Osteocyte (in vitro differentiated cells): Measurements from ENCODE around the gene SPNS3. TPM values are rescaled to one million over a fixed set of nuclear protein-coding genes. Genes with fewer than 3 reads are reported as not detected.
A peak's percentile ranks its signal among the peaks of the same experiment; 100 is the strongest.

Experiments used
- DNase-seq: peaks from one replicate; pipeline ENCODE4 v3.0.0; 2021; ENCODE audit warnings: mixed read lengths; ENCODE audit not compliant: unreplicated experiment; ENCODE audit errors: extremely low spot score
- H3K27ac Mint-ChIP-seq: one replicate; pipeline ENCODE4 v1.8.0; 2021; ENCODE audit warnings: mild to moderate bottlenecking, mixed read lengths; ENCODE audit not compliant: unreplicated experiment
- H3K27me3 Mint-ChIP-seq: one replicate; pipeline ENCODE4 v1.8.0; 2021; ENCODE audit warnings: mixed read lengths; ENCODE audit not compliant: unreplicated experiment
- H3K36me3 Mint-ChIP-seq: one replicate; pipeline ENCODE4 v1.8.0; 2021; ENCODE audit warnings: mixed read lengths; ENCODE audit not compliant: unreplicated experiment
- H3K4me1 Mint-ChIP-seq: one replicate; pipeline ENCODE4 v1.8.0; 2021; ENCODE audit warnings: mixed read lengths; ENCODE audit not compliant: unreplicated experiment
- H3K4me3 Mint-ChIP-seq: one replicate; pipeline ENCODE4 v1.8.0; 2021; ENCODE audit warnings: mild to moderate bottlenecking, moderate library complexity, mixed read lengths; ENCODE audit not compliant: unreplicated experiment
- H3K9me3 Mint-ChIP-seq: one replicate; pipeline ENCODE4 v1.8.0; 2021; ENCODE audit warnings: mixed read lengths; ENCODE audit not compliant: unreplicated experiment
- total RNA-seq: library from RNA; stranded (reverse); gene quantifications from 2 replicates; pipeline ENCODE4 v1.2.1, GENCODE V29; 2021
- TF ChIP-seq, protein P1 (sequence below): fragments of 200-600 bp; sonication (generic); IDR thresholded peaks from 2 replicates; pipeline ENCODE4 v1.5.0; 2021; ENCODE audit warnings: antibody characterized with exemption, mild to moderate bottlenecking, moderate library complexity

SPNS3 gene
- total RNA-seq, 1 donor from 2014 or later = not detected

DNA sequence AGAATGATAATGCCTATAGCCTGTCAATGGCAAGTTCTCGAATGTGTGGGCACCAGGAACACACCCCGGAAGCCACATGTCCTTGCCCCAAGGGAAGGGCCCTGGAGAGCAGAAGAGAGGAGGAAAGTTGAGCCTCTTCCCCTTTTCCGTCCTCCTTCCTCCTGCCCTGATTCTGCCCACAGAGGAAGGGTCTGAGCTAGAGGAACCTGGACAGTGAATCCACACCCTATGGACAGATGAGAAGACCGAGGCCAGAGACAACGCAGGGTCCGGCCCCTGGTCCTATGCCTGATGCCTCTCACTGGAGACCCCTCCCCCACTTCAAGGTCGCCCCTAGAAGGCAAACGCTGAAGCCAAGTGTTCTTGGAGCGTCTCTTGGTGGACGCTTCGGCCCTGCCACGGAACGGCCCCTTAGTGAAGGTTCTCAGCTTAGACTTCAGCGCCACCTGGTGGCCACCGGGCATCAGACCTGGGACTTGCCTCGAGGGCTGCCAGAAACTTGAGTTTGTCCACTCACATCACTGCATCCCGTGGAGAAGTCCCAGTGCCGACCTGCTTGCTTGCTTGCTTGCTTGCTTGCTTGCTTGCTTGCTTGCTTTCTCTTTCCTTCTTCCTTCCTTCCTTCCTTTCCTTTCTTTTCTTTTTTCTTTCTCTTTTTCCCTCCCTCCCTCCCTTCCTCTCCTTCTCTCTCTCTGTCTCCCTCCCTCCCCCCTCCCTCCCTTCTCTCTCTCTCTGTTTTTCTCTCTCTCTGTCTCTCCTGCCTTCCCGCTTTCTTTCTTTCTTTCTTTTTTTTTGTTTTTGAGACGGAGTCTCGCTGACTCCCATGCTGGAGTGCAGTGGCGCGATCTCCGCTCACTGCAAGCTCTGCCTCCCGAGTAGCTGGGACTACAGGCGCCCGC lies 20.6 kb upstream of the SPNS3 start:
- peak; percentile 97 for DNase-seq
- H3K4me3 Mint-ChIP-seq = peak overlapping the region; percentile 26
- H3K27ac Mint-ChIP-seq = no peak overlapping the region
- peaks cover 4% of the 10 kb centered on the region for H3K4me1 Mint-ChIP-seq
- TF ChIP-seq, protein P1, sequence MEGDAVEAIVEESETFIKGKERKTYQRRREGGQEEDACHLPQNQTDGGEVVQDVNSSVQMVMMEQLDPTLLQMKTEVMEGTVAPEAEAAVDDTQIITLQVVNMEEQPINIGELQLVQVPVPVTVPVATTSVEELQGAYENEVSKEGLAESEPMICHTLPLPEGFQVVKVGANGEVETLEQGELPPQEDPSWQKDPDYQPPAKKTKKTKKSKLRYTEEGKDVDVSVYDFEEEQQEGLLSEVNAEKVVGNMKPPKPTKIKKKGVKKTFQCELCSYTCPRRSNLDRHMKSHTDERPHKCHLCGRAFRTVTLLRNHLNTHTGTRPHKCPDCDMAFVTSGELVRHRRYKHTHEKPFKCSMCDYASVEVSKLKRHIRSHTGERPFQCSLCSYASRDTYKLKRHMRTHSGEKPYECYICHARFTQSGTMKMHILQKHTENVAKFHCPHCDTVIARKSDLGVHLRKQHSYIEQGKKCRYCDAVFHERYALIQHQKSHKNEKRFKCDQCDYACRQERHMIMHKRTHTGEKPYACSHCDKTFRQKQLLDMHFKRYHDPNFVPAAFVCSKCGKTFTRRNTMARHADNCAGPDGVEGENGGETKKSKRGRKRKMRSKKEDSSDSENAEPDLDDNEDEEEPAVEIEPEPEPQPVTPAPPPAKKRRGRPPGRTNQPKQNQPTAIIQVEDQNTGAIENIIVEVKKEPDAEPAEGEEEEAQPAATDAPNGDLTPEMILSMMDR = peak; percentile 89
- H3K27me3 Mint-ChIP-seq = no peaks in the 10 kb centered on the region
- H3K36me3 Mint-ChIP-seq = no peaks in the 10 kb centered on the region
- H3K9me3 Mint-ChIP-seq = no peaks in the 10 kb centered on the region

DNA sequence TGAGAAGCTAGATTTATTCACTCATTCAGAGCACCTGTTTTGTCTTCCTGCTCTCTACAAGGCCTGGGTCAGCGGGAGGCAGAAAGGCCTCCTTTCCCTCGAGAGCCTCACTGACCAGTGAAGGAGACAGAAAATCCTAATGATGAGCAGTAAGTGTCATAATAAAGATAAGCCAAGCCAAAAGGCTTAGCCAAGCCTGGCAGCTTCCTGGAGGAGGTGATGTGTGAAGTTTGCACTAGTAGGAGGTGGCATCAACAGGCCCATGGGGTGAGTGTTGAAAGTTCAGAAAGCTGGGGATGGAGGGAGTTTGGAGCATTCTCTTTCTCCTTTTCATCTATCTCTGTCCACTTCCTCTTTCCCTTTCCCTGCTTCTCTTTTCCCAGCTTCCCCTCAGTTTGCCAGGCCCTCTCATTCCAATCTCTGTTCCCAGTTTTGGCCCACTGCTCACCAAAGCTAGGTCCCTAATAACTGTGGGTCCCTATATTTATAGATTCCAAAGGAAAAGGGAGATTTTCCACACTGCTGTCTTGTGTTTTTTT lies 16.5 kb upstream of the SPNS3 start:
- TF ChIP-seq, protein P1 = no peak
- H3K36me3 Mint-ChIP-seq = no peaks in the 10 kb centered on the region
- H3K27me3 Mint-ChIP-seq = no peaks in the 10 kb centered on the region
- no peak overlapping the region for H3K4me3 Mint-ChIP-seq
- H3K9me3 Mint-ChIP-seq = no peaks in the 10 kb centered on the region
- DNase-seq = no peak
- H3K4me1 Mint-ChIP-seq = peaks cover 4% of the 10 kb centered on the region
- H3K27ac Mint-ChIP-seq = no peak overlapping the region

DNA sequence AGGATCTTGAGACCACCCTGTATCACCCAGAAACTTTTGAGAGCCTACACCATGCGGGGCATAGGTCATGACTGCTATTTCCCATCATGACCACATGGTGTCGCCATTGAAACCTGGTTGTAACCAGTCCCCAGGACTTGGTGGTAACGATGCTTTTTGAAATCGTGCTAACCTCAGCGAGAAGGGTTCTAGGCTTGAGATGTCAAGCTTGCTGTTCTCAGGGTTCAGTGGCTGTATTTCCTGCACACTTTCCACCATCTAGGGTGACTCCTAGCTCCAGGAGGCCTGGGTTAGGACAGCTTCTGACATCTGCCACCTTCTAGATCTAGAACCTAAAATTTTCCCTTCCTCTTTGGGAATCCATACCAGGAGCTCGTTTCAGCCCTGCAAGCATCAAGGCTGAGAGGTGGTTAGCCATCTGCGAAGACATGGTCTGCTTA lies 13.0 kb upstream of the SPNS3 start:
- Mint-ChIP-seq H3K36me3 (no peaks in the 10 kb centered on the region), H3K9me3 (no peaks in the 10 kb centered on the region), H3K4me3 (no peak overlapping the region), H3K27ac (no peak overlapping the region), H3K4me1 (no peaks in the 10 kb centered on the region), H3K27me3 (peaks cover 4% of the 10 kb centered on the region)
- TF ChIP-seq, protein P1 = peak; percentile 75
- DNase-seq = no peak

DNA sequence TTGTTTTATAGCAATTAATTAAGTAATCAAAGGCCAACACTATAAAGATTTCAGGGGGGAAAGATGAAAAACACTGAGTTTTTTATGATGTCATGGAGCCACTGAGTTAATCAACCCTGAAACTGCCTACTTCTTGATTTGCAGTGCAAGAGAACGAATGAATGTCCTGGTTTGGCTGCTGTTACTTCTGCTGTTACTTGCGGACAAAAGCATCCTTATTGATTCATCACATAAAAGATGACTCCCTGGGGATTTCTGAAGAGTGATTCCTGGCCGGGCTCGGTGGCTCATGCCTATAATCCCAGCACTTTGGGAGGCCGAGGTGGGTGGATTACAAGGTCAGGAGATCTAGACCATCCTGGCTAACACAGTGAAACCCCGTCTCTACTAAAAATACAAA lies 10.9 kb upstream of the SPNS3 start:
- H3K4me1 Mint-ChIP-seq = no peaks in the 10 kb centered on the region
- peaks cover 4% of the 10 kb centered on the region for H3K27me3 Mint-ChIP-seq
- H3K4me3 Mint-ChIP-seq = no peak overlapping the region
- H3K36me3 Mint-ChIP-seq = no peaks in the 10 kb centered on the region
- H3K9me3 Mint-ChIP-seq = no peaks in the 10 kb centered on the region
- DNase-seq = no peak
- no peak overlapping the region for H3K27ac Mint-ChIP-seq
- TF ChIP-seq, protein P1 = no peak

GRCh38 chr17:4425398-4425797 lies 8.3 kb upstream of the SPNS3 start:
- Mint-ChIP-seq H3K27ac (no peak overlapping the region), H3K9me3 (no peaks in the 10 kb centered on the region), H3K4me1 (no peaks in the 10 kb centered on the region), H3K36me3 (no peaks in the 10 kb centered on the region), H3K27me3 (peaks cover 14% of the 10 kb centered on the region), H3K4me3 (no peak overlapping the region)
- DNase-seq = no peak
- TF ChIP-seq, protein P1 = no peak
